Stimulated activated CD4-positive, alpha-beta T cell treated with anti-CD3 and anti-CD28 coated beads, Interleukin-4, amount 100 ng/mL, for 4 hours (primary cell): ENCODE data around the gene C1QTNF9B.
"Not testable (repeated sequence)": the region's sequence is repeated elsewhere in the genome, so short reads cannot be mapped to it uniquely, and the experiment has no call there.

Experiments used
- DNase-seq, 2 experiments: peaks; one replicate each; pipeline ENCODE4 v3.0.0-alpha.2; 2020

Gene C1QTNF9B

DNA sequence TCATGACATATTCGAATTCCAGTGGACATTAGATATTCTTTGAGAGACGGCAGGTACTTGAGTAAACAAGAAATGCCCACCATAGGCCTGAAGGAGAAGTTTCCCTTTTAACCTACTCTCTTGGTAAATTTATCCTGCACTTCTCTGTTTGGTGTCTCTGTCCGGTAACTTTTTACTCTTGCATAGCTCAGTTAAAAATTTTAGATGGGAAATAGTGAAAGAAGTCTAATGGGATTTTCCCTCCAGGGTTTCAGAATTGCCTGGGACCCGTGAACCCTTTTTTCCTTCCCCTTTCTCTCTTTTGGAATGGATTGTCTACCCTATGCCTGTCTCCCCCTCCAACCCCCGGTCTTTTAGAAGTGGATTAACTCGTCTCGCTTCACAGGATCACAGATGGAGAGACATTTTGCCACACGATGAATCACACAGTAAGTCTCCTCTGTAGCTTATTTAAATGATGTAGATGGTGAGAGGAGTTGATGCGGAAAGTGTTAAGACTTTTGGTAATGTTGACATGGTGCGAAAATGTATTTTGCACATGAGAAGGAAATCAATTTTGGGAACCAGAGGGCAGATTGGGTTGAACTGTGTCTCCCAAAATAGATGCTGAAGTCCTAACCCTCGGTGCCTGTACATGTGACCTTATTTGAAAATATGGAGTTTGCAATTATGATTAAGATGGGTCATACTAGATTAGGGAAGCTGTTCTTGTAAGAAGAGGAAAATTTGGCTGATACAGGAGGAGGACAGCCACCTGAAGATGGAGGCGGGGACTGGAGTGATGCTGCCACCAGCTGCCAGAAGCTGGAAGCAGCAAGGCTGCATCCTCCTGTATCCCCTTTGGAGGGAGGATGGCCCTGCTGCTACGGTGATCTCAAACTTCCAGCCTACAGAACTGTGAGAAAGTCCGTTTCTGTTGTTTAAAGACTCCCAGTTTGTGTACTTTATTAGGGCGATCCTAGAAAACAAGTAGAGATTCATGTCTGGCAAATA is 7.4 kb downstream of the C1QTNF9B start:
- DNase-seq, result no peak

DNA sequence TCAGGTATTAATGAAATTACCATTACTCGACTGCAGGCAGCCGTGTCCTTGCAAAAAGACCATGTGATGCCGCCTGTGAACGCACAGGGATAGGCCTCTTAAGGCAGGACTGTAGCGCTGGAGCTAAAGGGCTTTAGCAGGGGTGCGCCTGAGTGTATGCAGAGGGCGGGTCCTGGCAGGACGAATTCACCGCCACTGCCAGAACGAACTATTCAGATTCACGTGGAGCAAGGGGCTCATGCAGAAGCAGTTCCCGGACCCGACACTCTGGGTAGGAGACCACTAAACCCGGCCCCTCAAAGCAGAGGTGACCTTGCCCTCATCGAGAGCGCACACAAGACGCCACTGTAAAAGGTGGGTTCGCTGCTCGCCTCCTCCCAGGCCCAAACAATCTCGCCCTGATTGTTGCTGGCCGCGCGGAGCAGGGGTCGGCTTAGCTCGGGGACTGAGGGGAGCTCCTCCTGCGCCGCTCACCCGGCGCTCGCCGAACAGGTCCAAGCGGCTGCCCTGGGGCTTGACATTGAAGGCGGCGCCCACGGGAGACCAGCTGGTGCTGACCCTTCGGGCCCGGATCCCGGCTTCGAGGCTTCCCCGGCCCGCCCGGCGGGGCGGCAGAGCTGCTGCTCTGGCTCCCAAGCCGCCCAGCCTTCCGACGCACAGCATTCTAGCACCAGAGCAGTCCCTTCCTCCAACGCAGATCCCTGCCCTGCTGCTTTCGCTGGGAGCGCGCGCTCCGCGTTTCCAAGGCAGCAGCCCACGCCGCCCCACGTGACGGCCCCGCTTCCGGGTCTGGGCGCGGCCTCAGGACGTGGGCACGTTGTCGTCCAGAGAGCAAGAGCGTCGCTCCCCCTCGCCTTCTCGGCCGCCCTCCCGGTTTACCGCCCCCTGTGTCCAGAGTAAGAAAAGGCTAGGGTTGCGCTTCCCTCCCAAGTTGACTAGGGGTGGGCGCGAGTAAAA is 8.4 kb downstream of the C1QTNF9B start, which contains the start of gene MIPEP:
Gene MIPEP, minus strand, starts transcription at position 743 of the 957 bp plus-strand sequence. Its CDS starts 80 bp downstream, at position 663.
- peak; percentile 91 for DNase-seq

DNA sequence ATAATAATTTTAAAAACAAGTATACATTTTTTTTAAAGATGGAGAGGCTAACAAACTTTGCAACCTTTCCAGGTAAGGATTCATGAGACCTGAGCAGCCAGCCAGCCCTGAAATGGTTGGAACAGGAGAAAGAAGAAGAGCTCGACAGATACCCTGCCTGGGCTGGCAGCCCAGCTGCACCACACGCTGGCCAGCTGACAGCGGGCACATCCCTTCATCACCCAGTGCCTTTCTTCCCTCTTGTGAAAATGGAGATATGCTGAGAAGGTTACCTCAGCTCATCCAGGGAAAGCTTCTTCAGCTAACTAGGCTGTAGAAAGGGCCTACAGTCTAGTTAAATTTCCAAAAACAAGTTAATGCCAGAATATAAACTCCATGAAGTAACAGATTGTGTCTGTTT is 12.9 kb downstream of the C1QTNF9B start:
- not testable (repeated sequence) for DNase-seq

DNA sequence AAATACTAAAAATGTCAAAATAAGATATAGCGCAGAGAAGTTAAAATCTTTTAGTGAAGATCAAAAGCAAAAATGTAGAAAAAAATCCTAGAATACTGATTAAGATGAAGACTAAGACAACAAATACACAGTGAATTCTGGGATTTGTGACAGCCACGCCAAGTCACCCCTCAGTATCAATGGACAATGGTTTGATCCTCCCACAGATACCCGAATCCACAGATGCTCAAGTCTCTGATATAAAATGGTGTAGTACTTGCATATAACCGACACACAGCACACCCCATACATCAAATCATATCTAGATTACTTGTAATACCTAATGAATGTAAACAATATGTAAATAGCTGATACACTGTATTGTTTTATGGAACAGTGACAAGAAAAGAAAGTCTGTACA is 14.0 kb downstream of the C1QTNF9B start:
- no peak for DNase-seq

DNA sequence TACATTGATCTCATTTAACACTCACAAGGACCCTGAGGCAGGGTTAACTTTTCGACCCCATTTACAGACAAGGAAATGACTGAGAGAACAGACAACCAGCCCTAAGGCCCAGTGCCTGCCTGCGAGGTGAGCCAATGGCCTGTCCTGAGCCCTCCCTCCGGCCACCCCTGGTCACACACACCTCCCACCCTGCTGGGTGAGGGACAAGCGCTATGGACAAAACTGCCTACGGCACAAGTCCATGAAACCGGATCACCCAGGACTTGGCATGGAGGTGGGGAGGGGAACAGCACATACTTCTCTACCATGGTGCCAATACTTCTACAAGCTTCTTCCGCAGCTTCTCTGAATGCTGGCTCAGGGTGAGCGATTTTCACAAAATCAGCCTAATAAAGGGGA is 15.9 kb downstream of the C1QTNF9B start:
- not testable (repeated sequence) for DNase-seq

DNA sequence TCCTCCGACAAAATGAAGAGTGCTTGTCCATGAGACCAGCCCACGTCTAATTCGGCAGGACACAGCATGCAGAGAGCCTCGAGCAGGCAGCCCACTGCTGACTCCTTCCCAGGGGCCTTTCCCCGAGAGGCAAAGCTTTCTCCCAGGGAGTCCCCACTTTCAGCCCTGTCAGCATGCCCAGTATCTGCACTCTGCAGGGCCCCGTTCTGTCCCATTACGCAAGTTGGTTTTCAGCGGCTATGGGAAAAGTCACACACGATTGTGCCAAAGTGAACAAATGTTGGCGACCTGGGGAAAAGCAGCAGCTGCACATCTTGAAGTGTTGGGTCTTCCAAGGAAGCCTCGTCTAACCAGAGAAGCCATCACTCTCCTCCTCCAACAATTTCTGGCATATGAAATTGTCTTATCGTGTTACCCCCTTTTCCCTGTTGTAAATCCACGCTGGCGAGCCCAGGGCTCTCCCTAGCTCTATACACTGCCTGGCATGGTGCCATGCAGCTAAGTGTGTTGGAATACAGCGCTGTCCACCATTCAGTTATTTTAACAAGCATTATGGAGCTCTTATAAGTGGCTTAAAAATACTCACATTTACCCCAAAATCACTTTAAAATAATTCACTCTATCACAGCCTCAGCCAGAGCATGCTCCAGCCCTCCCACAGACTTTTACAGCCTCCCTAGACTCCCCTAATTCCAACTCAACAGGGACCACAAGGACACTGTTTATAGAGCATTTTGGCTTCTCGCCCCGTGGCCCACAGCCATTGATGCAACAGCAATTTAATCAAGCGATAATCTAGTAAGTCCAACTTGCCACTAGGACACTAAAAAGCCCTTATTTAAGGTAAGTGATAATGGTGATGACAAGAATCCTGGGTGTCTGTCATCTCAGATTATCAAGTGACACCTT is 16.6 kb downstream of the C1QTNF9B start:
- not testable (repeated sequence) for DNase-seq

DNA sequence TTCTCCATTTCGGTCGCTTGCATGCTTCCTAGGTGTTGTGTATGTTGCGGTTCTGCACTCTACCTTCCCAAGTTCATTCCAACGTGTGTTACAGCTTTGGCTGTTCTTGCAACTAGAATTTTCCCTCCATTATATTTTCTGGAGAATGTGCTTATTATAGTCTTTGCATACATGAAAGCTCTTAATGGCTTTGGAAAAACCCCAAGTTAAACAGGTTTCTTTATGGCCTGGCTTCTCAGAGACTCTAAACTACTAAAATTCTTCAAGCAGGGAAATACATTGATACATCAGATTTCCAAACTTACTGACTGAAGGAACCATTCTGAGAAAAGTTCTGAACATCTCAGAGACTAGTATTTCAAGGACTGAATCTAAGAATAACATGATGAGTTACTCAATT is 20.0 kb downstream of the C1QTNF9B start:
- no peak for DNase-seq

DNA sequence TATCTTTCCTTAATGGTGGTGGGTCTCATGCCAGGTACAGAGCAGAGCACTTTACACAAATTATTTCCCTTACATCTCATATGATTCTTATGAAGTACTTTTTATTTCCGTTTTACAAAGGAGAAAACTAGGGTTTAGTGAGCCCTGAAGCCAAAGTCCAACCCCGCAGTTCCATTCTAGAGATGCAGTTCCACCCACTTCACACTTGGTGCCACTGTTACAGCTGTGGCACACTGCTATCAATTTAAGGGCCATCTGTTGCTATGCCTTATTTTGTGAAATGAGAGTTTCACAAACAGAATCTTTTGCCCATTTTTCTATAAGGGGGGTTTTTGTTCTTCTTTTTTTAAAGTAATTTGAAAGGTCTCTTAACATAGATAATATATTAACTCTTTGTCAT is 21.0 kb downstream of the C1QTNF9B start:
- DNase-seq, result no peak

DNA sequence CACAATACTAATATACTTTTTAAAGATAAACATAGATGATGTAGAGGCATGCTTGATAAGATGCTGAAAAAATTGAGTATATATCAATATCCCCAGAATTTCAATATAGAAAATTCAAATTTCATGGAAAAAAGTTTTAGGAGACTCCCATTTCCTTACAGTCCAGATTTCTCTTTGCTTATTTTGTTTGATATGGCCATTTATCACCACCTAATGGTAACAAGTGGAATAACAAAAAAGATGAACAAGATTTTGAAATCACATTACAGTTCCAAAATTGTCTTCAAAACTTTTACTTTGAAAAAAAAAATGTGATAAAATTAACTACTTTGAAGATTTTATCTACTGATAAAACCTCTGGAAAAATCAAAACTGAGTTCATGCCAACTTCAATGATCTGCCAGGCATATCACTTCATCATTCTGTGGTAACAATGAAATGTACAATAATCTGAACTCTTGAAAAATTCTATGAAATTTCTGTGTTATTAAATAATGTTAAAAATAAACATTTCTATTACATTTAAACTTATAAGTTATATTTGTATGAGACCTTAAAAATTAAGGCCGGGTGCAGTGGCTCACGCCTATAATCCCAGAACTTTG is 25.6 kb downstream of the C1QTNF9B start:
- no peak for DNase-seq

DNA sequence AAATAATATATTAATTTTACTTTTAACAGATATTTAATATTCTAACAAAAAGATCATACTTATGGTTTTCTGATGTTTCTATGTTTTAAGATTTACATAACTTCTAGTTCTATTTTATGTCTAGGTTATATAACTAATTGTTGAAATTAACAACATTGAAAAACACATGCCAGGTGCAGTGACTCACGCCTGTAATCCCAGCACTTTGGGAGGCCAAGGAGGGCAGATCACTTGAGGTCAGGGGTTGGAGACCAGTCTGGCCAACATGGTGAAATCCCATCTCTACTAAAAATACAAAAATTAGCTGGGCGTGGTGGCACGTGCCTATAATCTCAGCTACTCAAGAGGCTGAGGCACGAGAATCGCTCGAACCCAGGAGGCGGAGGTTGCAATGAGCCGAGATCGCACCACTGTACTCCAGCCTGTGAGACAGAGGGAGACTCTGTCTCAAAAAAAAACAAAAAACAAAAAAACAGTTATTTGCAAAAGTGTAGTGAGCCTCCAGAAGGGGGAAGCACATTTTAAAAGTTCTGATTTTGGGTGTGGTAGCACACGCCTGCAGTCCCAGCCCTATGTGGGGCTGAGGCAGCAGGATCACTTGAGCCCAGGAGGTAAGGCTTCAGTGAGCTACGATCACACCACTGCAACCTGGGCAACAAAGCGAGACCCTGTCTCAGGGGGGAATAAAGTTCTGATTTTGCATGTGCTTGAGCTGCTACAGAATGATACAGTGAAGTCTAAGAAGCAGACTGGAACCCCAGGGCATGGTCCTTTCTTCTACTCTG is 26.8 kb downstream of the C1QTNF9B start:
- no peak for DNase-seq

DNA sequence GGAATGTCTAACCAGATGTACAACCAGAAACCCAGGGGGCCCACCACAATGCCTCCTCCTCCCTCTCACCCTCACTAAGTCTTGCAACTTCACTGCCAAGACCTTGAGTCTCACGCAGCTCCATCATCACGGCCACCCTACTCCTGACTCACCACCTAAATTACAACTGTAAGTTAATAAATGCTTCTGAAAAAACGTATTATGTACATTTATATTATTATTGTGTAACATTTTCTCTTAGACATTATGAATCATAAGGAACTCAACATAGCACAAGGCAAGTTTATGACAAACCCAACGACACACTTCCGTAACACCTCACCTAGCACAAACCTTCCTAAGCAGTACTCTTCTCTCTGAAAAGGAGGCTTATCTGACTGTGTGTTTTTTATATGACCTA is 28.8 kb downstream of the C1QTNF9B start:
- no peak for DNase-seq

DNA sequence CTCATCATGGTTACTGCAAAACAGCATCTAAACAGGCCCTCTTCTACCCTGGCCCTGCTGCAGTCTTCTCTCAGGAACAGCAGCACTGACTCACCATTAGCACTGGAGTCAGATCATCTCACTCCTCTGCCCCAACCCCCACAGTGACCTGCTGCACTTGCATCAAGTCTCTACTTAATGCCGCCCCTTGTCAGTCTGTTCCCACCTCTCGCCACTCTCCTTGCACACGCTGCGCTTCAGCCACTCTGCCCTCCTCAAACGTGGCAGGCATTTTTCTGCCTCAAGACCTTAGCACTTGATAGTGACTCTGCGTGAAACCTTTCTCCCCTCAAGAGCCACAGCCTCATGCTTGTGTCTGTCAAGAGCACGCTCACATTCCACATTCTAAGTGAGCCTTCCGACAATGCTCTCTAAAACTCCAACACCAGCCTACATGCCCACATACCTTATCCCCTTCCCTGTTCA is 30.2 kb downstream of the C1QTNF9B start:
- DNase-seq, result no peak

DNA sequence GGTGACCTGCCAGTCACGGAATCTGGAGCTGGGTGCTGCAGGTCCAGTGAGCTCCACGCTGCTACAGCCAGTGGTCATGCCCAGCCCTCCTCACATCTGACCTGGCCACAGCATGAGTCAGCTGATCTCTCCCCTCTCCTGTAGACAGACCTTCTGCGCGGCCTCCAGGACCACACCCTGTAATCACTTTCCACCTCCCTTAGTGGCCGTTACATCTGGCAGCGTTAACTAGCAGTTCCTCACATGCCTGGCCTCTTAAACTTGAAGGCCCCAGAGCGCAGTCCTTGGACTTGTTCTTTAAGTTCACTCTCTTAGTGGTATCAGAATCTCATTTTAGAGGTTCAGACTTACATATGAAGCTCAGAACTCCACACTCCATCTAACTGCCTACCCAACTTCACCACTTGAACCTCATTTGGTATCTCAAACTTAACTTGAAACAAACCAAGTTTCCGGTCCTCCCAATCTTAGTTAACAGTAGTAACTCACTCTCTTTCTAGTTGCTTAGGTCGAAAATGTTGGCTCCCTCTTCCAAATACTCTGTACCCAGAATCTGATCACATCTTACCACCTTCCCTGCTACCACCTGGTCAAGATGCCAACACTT is 30.8 kb downstream of the C1QTNF9B start:
- no peak for DNase-seq

DNA sequence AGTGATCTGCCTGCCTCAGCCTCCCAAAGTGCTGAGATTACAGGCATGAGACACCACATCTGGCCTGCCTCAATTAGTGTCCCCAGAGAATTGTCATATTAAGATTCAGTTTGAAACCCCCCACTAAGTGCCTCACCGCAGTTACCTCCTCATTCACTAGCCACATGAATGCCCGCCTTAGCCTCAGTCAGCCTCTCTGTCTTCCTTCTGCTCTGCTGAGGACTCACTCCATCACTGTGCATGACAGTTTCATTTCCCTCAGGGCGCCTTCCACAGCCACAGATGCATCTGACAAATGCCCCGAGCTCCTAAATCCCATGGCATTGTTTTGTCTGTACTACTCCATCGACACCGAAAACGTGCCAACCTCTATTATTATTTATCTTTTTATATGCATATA is 31.4 kb downstream of the C1QTNF9B start:
- no peak for DNase-seq

DNA sequence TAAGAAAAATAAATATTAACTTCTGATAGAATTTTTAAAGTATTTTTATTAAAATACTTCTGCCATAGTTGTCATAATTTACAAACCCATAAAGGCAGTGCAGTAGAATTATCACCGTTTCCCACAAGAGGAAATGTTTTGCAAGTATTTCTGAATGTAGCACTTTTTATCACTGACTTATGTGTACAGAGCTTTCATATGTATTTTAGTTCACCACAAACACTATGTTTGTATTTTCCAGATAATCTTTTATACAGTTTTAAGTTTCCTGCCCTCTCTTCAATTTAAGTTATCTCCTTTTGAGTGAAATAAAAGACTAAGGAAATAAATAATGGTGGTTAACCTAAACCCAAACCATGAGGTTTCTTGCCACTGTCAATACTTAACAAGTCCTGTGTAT is 32.3 kb downstream of the C1QTNF9B start:
- DNase-seq, result no peak

DNA sequence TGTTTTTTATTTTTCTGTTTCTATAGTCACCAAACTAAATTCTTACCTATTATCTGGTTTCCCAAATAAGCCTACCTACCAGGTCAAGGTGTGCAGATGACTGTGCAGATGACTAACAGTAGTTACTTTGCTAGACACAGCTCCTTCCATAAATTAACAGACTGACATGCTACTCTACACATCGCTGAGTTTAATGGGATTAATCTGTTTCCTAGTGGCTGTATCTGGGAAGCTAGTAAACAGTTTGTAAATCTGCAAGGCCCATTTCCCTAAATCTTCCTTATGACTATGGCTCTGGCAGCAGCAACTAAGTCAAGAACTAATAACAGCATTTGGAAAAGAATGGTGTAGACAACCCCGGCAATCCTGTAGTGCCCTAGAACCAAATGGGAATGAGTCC is 36.0 kb downstream of the C1QTNF9B start:
- DNase-seq, result no peak

DNA sequence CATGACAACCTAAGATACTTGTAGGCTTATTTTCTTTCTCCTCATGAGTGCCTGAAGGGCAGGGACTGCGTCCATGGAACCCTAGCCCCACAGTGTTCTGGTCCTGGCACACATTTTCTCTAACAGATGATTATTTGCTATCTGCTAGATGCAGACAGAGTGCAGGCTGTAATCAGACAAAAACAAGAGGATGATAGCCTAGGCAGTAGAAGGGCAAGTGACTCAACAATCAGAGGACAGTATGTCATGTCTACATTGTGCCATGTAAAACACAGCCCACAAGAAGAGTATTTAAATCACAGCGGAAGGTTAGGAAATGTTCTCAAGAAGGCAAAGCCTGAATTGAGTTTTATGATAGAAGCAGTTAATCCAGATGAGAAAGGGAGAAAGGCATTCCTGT is 37.4 kb downstream of the C1QTNF9B start:
- no peak for DNase-seq

DNA sequence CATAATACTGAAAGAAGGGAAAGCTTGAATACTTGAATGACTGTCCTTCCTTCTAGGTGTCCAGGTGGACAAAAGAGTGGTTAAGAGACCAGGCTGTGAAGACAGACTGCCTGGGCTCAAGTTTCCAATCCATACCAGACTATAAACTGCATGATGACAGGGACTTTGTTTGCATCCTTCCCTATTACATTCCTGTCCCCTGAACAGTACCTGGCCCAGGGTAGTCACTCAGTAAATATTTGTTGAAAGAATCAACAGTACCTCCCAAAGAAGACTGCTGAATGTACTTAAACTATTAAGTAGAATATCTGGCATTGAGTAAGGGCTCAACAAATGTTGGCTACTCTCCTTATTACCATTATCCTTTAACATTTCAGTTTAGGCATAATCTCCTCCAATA is 37.8 kb downstream of the C1QTNF9B start:
- DNase-seq, result no peak

DNA sequence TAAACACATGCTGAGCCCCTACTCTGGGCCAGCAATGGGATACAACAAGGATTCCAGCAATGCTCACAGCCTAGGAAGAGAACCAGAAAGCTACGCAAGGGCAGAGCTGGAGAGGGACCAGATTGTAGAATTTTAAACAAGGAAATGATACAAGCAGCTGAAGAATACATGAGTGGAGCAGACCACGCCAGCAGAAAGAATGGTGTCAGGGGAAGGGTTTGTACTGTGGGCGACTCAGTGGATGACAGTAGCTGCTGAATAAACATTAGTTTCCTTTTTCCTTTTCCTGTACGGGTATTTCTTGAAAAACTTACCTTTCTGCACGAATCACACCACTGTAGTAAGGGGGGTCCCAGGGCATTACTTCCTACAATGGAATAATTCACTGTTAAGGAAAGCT is 38.8 kb downstream of the C1QTNF9B start:
- no peak for DNase-seq

DNA sequence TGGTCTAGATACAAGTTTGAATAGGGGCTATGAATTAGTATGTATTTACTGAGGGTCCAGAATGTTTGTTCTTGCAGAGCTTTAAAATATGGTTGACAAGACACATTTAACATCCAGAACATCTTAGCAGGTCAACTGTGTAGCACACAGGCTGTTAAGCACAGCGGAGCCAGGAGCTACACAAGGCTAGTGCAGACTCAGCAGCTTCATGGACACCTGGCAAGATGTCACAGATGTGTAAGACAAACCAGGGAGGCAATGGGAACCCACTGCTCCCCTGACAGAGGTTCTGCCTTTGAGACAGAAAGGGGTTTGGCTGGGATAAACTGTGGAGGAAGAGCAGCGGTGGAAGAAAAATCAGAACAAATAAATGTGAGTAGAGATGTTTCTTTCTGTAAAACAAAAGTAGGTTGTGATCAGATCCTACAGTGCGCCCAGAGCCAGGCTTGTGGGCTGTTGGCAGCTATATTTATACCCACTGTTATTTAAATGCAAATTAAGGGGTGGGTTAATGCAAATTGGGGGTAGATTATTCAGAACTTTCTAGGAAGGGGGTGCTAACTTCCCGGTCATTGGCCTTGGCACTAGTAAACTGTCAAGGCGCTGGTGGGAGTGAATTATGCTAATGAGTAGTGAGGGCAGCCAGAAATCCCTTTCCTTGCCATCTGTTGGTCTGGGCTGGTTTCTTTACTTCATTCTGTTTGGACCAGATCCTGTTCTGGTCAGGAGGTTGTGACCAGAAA is 41.1 kb downstream of the C1QTNF9B start:
- DNase-seq, result no peak
